ENCODE measurements around the gene SORBS1.

Gene SORBS1

GRCh38 chr10:95522117-95522516 lies 39.1 kb downstream of the SORBS1 start:
- Histone ChIP-seq H2BK120ac (ENCODE audit: insufficient read depth, low read length, poor library complexity) (no peak overlapping the region), H3K4me1 (ENCODE audit: control insufficient read depth in 1 of 2, insufficient read depth in 2 of 2, low read length in 2 of 2) (peaks cover 0 to 3% of the 10 kb centered on the region in 2 experiments), H3K4ac (ENCODE audit: low read depth, low read length) (no peak overlapping the region), H3K18ac (ENCODE audit: low read length) (no peak overlapping the region), H4K91ac (ENCODE audit: low read depth, low read length) (no peak overlapping the region), H2BK12ac (ENCODE audit: low read length) (no peak overlapping the region), H3K79me1 (ENCODE audit: low read length) (no peaks in the 10 kb centered on the region), H3K27ac (ENCODE audit: low read depth, low read length) (no peak overlapping the region), H2AK5ac (ENCODE audit: low read length) (no peak overlapping the region), H3K9me3 (ENCODE audit: insufficient read depth, low read depth, low read length) (no peaks in the 10 kb centered on the region), H3K4me3 (ENCODE audit: low read depth, low read length) (no peak overlapping the region), H4K8ac (ENCODE audit: low read depth, low read length) (no peak overlapping the region), H3K36me3 (ENCODE audit: control insufficient read depth in 1 of 2, insufficient read depth in 2 of 2, low read length in 2 of 2) (no peaks in the 10 kb centered on the region), H3K23ac (ENCODE audit: low read length) (no peak overlapping the region), H3K14ac (ENCODE audit: low read length) (no peak overlapping the region), H3K4me2 (ENCODE audit: low read length) (no peak overlapping the region), H2BK5ac (ENCODE audit: low read depth, low read length, poor library complexity) (no peak overlapping the region), H3K9ac (ENCODE audit: low read length) (no peak overlapping the region), H3K27me3 (ENCODE audit: insufficient read depth, low read length) (no peaks in the 10 kb centered on the region), H2AFZ (ENCODE audit: insufficient read depth, low read length, poor library complexity) (no peak overlapping the region), H4K12ac (ENCODE audit: low read depth, low read length) (no peak overlapping the region), H3K79me2 (ENCODE audit: control insufficient read depth, insufficient read depth, low read length, poor library complexity) (no peaks in the 10 kb centered on the region)
- no CpG with 5 or more reads among the region's 2 CpGs for WGBS (ENCODE audit: extremely low coverage, insufficient coverage, insufficient read length)
- no peak for DNase-seq

DNA sequence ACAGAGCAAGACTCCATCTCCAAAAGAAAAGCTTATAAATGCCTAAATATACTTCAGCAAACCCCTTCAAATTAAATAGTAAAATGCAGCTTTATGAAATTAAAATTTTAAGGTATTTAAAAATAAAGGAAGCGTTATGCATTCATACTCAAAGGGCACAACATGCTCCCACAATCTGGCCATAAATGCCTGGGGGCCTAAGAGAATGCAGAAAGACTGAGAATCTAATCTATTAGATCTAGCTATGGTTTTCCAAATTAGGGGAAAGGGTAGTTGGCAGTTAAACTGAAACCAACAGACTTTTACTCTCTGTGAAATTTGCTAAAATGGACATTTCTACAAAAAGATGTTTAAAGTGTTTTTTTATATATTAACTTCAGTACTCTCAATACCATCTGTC lies 40.6 kb downstream of the SORBS1 start:
- Histone ChIP-seq H2AK5ac (ENCODE audit: low read length) (no peak overlapping the region), H3K4ac (ENCODE audit: low read depth, low read length) (no peak overlapping the region), H3K9ac (ENCODE audit: low read length) (no peak overlapping the region), H3K9me3 (ENCODE audit: insufficient read depth, low read depth, low read length) (no peaks in the 10 kb centered on the region), H2BK12ac (ENCODE audit: low read length) (no peak overlapping the region), H3K27ac (ENCODE audit: low read depth, low read length) (no peak overlapping the region), H3K18ac (ENCODE audit: low read length) (no peak overlapping the region), H3K4me2 (ENCODE audit: low read length) (no peak overlapping the region), H3K4me1 (ENCODE audit: control insufficient read depth in 1 of 2, insufficient read depth in 2 of 2, low read length in 2 of 2) (peaks cover 0 to 3% of the 10 kb centered on the region in 2 experiments), H3K23ac (ENCODE audit: low read length) (no peak overlapping the region), H2BK120ac (ENCODE audit: insufficient read depth, low read length, poor library complexity) (no peak overlapping the region), H3K79me1 (ENCODE audit: low read length) (no peaks in the 10 kb centered on the region), H3K36me3 (ENCODE audit: control insufficient read depth in 1 of 2, insufficient read depth in 2 of 2, low read length in 2 of 2) (no peaks in the 10 kb centered on the region), H3K4me3 (ENCODE audit: low read depth, low read length) (no peak overlapping the region), H3K14ac (ENCODE audit: low read length) (no peak overlapping the region), H2BK5ac (ENCODE audit: low read depth, low read length, poor library complexity) (no peak overlapping the region), H4K12ac (ENCODE audit: low read depth, low read length) (no peak overlapping the region), H4K91ac (ENCODE audit: low read depth, low read length) (no peak overlapping the region), H3K79me2 (ENCODE audit: control insufficient read depth, insufficient read depth, low read length, poor library complexity) (no peaks in the 10 kb centered on the region), H3K27me3 (ENCODE audit: insufficient read depth, low read length) (no peaks in the 10 kb centered on the region), H4K8ac (ENCODE audit: low read depth, low read length) (no peak overlapping the region), H2AFZ (ENCODE audit: insufficient read depth, low read length, poor library complexity) (no peak overlapping the region)
- DNase-seq, result no peak
- no CpG with 5 or more reads among the region's 1 CpG for WGBS (ENCODE audit: extremely low coverage, insufficient coverage, insufficient read length)

GRCh38 chr10:95518455-95519452 lies 42.4 kb downstream of the SORBS1 start:
- Histone ChIP-seq H4K91ac (ENCODE audit: low read depth, low read length) (no peak overlapping the region), H3K4me3 (ENCODE audit: low read depth, low read length) (no peak overlapping the region), H4K8ac (ENCODE audit: low read depth, low read length) (no peak overlapping the region), H3K27me3 (ENCODE audit: insufficient read depth, low read length) (no peaks in the 10 kb centered on the region), H3K4me1 (ENCODE audit: control insufficient read depth in 1 of 2, insufficient read depth in 2 of 2, low read length in 2 of 2) (peaks cover 0 to 3% of the 10 kb centered on the region in 2 experiments), H3K4ac (ENCODE audit: low read depth, low read length) (no peak overlapping the region), H3K27ac (ENCODE audit: low read depth, low read length) (no peak overlapping the region), H3K79me2 (ENCODE audit: control insufficient read depth, insufficient read depth, low read length, poor library complexity) (no peaks in the 10 kb centered on the region), H3K36me3 (ENCODE audit: control insufficient read depth in 1 of 2, insufficient read depth in 2 of 2, low read length in 2 of 2) (no peaks in the 10 kb centered on the region), H2BK5ac (ENCODE audit: low read depth, low read length, poor library complexity) (no peak overlapping the region), H4K12ac (ENCODE audit: low read depth, low read length) (no peak overlapping the region), H2AFZ (ENCODE audit: insufficient read depth, low read length, poor library complexity) (no peak overlapping the region), H2AK5ac (ENCODE audit: low read length) (no peak overlapping the region), H3K9me3 (ENCODE audit: insufficient read depth, low read depth, low read length) (no peaks in the 10 kb centered on the region), H3K18ac (ENCODE audit: low read length) (no peak overlapping the region), H3K14ac (ENCODE audit: low read length) (no peak overlapping the region), H2BK12ac (ENCODE audit: low read length) (no peak overlapping the region), H3K23ac (ENCODE audit: low read length) (no peak overlapping the region), H2BK120ac (ENCODE audit: insufficient read depth, low read length, poor library complexity) (no peak overlapping the region), H3K4me2 (ENCODE audit: low read length) (no peak overlapping the region), H3K79me1 (ENCODE audit: low read length) (no peaks in the 10 kb centered on the region), H3K9ac (ENCODE audit: low read length) (no peak overlapping the region)
- DNase-seq, result no peak
- WGBS (ENCODE audit: extremely low coverage, insufficient coverage, insufficient read length), result no CpG with 5 or more reads among the region's 8 CpGs

DNA sequence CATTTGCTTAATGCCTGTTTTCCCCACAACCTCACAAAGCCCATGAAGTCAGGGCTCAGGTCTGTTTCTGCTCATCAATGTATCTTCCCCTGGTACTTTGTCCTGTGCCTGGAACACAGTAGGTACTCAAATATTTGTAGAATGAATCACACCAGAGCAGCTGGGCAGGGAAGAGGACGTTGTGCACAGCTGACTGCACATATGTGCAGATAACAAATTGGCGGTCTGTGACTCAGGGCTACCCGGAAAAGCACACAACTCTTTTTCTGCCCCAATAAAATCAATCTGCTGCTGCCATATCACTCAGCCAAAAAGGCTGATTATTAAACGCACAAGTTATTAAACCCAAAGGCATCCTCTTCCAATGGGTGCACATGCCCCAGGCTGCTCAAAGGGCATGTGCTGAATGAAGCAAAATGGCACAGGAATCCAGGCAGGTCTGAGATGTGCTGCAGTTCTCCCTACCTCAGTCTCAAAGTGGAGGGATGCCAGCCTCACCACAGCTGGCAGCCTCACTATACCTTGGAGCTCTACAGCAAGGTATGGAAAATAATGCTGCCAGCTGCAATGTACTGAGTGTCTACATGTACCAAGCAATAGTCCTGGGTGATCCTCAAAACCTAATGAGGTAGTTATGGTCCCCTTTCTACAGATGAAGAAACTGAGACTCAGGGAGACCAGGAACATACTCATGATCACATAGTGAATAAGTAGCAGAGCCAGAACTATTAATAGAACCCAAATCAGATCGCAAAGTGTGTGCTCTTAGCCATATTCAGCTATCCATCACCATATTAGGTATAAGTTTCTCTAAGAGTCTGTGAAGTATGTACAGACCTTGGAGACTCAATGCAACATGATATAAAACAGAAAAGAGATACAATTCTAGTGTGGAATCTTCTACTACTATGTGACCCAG lies 43.4 kb downstream of the SORBS1 start:
- WGBS (ENCODE audit: extremely low coverage, insufficient coverage, insufficient read length), result no CpG with 5 or more reads among the region's 5 CpGs
- Histone ChIP-seq H2BK120ac (ENCODE audit: insufficient read depth, low read length, poor library complexity) (no peak overlapping the region), H2BK5ac (ENCODE audit: low read depth, low read length, poor library complexity) (no peak overlapping the region), H2BK12ac (ENCODE audit: low read length) (no peak overlapping the region), H3K36me3 (ENCODE audit: control insufficient read depth in 1 of 2, insufficient read depth in 2 of 2, low read length in 2 of 2) (no peaks in the 10 kb centered on the region), H3K23ac (ENCODE audit: low read length) (no peak overlapping the region), H3K4ac (ENCODE audit: low read depth, low read length) (no peak overlapping the region), H4K12ac (ENCODE audit: low read depth, low read length) (no peak overlapping the region), H4K91ac (ENCODE audit: low read depth, low read length) (no peak overlapping the region), H3K4me3 (ENCODE audit: low read depth, low read length) (no peak overlapping the region), H4K8ac (ENCODE audit: low read depth, low read length) (no peak overlapping the region), H2AK5ac (ENCODE audit: low read length) (no peak overlapping the region), H3K27ac (ENCODE audit: low read depth, low read length) (no peak overlapping the region), H3K9ac (ENCODE audit: low read length) (no peak overlapping the region), H3K14ac (ENCODE audit: low read length) (no peak overlapping the region), H3K79me1 (ENCODE audit: low read length) (no peaks in the 10 kb centered on the region), H3K9me3 (ENCODE audit: insufficient read depth, low read depth, low read length) (no peaks in the 10 kb centered on the region), H3K4me1 (ENCODE audit: control insufficient read depth in 1 of 2, insufficient read depth in 2 of 2, low read length in 2 of 2) (peaks cover 0 to 3% of the 10 kb centered on the region in 2 experiments), H3K27me3 (ENCODE audit: insufficient read depth, low read length) (no peaks in the 10 kb centered on the region), H3K4me2 (ENCODE audit: low read length) (no peak overlapping the region), H3K18ac (ENCODE audit: low read length) (no peak overlapping the region), H2AFZ (ENCODE audit: insufficient read depth, low read length, poor library complexity) (no peak overlapping the region), H3K79me2 (ENCODE audit: control insufficient read depth, insufficient read depth, low read length, poor library complexity) (no peaks in the 10 kb centered on the region)
- DNase-seq, result no peak

Measured in trophoblast cell (in vitro differentiated cells and primary cell).